H9 (cell line): Measurements from ENCODE around the gene SDK2. TPM values are rescaled to one million over a fixed set of nuclear protein-coding genes. Genes with fewer than 3 reads are reported as not detected.

ENCODE experiments used
- DNase-seq: peaks from one replicate; pipeline ENCODE4 v3.0.0-alpha.2; 2017
- H2AFZ ChIP-seq: one replicate; pipeline ENCODE4 v1.6.1; 2013; ENCODE audit warnings: mild to moderate bottlenecking, low read length, control low read depth, moderate library complexity
- H2AK5ac ChIP-seq: 2 replicates; pipeline ENCODE4 v1.6.1; 2013; ENCODE audit warnings: low read length, control low read depth, mixed read lengths; ENCODE audit not compliant: insufficient read length
- H2BK120ac ChIP-seq: one replicate; pipeline ENCODE4 v1.6.1; 2013; ENCODE audit warnings: low read depth, mild to moderate bottlenecking, low read length, control low read depth, inconsistent platforms; ENCODE audit not compliant: poor library complexity, severe bottlenecking
- H2BK12ac ChIP-seq: 2 replicates; pipeline ENCODE4 v1.6.1; 2013; ENCODE audit warnings: low read length, control low read depth, mixed read lengths, low read depth; ENCODE audit not compliant: insufficient read length
- H2BK15ac ChIP-seq: 2 replicates; pipeline ENCODE4 v1.6.1; 2013; ENCODE audit warnings: low read depth, low read length, control low read depth
- H2BK20ac ChIP-seq: one replicate; pipeline ENCODE4 v1.6.1; 2013; ENCODE audit warnings: low read depth, mild to moderate bottlenecking, low read length, control low read depth, inconsistent platforms; ENCODE audit not compliant: poor library complexity, severe bottlenecking
- H2BK5ac ChIP-seq: 2 replicates; pipeline ENCODE4 v1.6.1; 2013; ENCODE audit warnings: low read length, control low read depth, mixed read lengths; ENCODE audit not compliant: insufficient read length
- H3K14ac ChIP-seq: 2 replicates; pipeline ENCODE4 v1.6.1; 2013; ENCODE audit warnings: low read length, control low read depth; ENCODE audit not compliant: insufficient read depth
- H3K18ac ChIP-seq: 2 replicates; pipeline ENCODE4 v1.6.1; 2013; ENCODE audit warnings: low read depth, mild to moderate bottlenecking, mixed read lengths, low read length, control low read depth; ENCODE audit not compliant: insufficient read length
- H3K23ac ChIP-seq: 2 replicates; pipeline ENCODE4 v1.6.1; 2013; ENCODE audit warnings: low read length, control low read depth, mixed read lengths, low read depth; ENCODE audit not compliant: insufficient read length
- H3K23me2 ChIP-seq: 2 replicates; pipeline ENCODE4 v1.6.1; 2013; ENCODE audit warnings: low read depth, mild to moderate bottlenecking, mixed read lengths, low read length, control low read depth; ENCODE audit not compliant: insufficient read length, poor library complexity, severe bottlenecking
- H3K27ac ChIP-seq: 2 replicates; pipeline ENCODE4 v1.5.1; 2013; ENCODE audit warnings: low read length, control low read depth, mixed read lengths, low read depth; ENCODE audit not compliant: insufficient read length
- H3K27me3 ChIP-seq: 2 replicates; pipeline ENCODE4 v1.6.1; 2013; ENCODE audit warnings: low read length, control low read depth, inconsistent platforms; ENCODE audit not compliant: insufficient read depth
- H3K4ac ChIP-seq: 2 replicates; pipeline ENCODE4 v1.6.1; 2013; ENCODE audit warnings: low read depth, mild to moderate bottlenecking, control low read depth, inconsistent platforms, low read length, moderate library complexity
- H3K4me1 ChIP-seq: 2 replicates; pipeline ENCODE4 v1.6.1; 2013; ENCODE audit warnings: low read length, control low read depth, inconsistent platforms; ENCODE audit not compliant: insufficient read depth
- H3K4me2 ChIP-seq: 2 replicates; pipeline ENCODE4 v1.6.1; 2013; ENCODE audit warnings: low read length, control low read depth, mixed read lengths; ENCODE audit not compliant: insufficient read length, insufficient read depth
- H3K56ac ChIP-seq: 2 replicates; pipeline ENCODE4 v1.6.1; 2013; ENCODE audit warnings: low read depth, mild to moderate bottlenecking, mixed read lengths, low read length, control low read depth; ENCODE audit not compliant: insufficient read length
- H3K79me1 ChIP-seq: 2 replicates; pipeline ENCODE4 v1.6.1; 2013; ENCODE audit warnings: low read depth, mild to moderate bottlenecking, moderate library complexity, low read length, control low read depth, inconsistent platforms; ENCODE audit not compliant: insufficient read depth, poor library complexity, severe bottlenecking
- H3K79me2 ChIP-seq: 2 replicates; pipeline ENCODE4 v1.6.1; 2013; ENCODE audit warnings: low read length, control low read depth, inconsistent platforms; ENCODE audit not compliant: insufficient read depth
- H3K9ac ChIP-seq: 2 replicates; pipeline ENCODE4 v1.6.1; 2013; ENCODE audit warnings: low read length, control low read depth, mixed read lengths; ENCODE audit not compliant: insufficient read length; ENCODE audit errors: extremely low read depth
- H3K9me3 ChIP-seq: one replicate; pipeline ENCODE4 v1.6.1; 2013; ENCODE audit warnings: low read depth, low read length, inconsistent platforms; ENCODE audit not compliant: control insufficient read depth
- H3T11ph ChIP-seq: one replicate; pipeline ENCODE4 v1.6.1; 2013; ENCODE audit warnings: mild to moderate bottlenecking, low read length, control low read depth, inconsistent platforms
- H4K20me1 ChIP-seq: one replicate; pipeline ENCODE4 v1.6.1; 2013; ENCODE audit not compliant: control insufficient read depth, insufficient read length, insufficient read depth
- H4K5ac ChIP-seq: 2 replicates; pipeline ENCODE4 v1.6.1; 2013; ENCODE audit warnings: low read depth, mild to moderate bottlenecking, mixed read lengths, low read length, control low read depth; ENCODE audit not compliant: insufficient read length
- H4K8ac ChIP-seq: replicated peaks from 2 replicates; pipeline ENCODE4 v1.6.1; 2013; ENCODE audit warnings: low read length, control low read depth, mixed read lengths, low read depth; ENCODE audit not compliant: insufficient read length
- H4K91ac ChIP-seq: 2 replicates; pipeline ENCODE4 v1.6.1; 2013; ENCODE audit warnings: low read depth, mild to moderate bottlenecking, moderate library complexity, mixed read lengths, low read length, control low read depth; ENCODE audit not compliant: insufficient read length
- H3K27ac Mint-ChIP-seq, 3 experiments: 2 replicates in 2 of 3; 3 replicates in 1 of 3; pipeline ENCODE4 v1.8.0; 2020 to 2021; ENCODE audit warnings: mixed read lengths in 3 of 3, mild to moderate bottlenecking in 1 of 3, moderate library complexity in 1 of 3
- H3K27me3 Mint-ChIP-seq: 2 replicates; pipeline ENCODE4 v1.8.0; 2021; ENCODE audit warnings: low read depth, mild to moderate bottlenecking, moderate library complexity, mixed read lengths
- H3K36me3 Mint-ChIP-seq, 3 experiments: 2 replicates in 2 of 3; 3 replicates in 1 of 3; pipeline ENCODE4 v1.8.0; 2020 to 2021; ENCODE audit warnings: low read depth in 3 of 3, mixed read lengths in 3 of 3; ENCODE audit not compliant: insufficient read depth in 1 of 3
- H3K4me1 Mint-ChIP-seq, 2 experiments: 2 replicates each; pipeline ENCODE4 v1.8.0; 2020; ENCODE audit warnings: mixed read lengths in 2 of 2
- H3K4me3 Mint-ChIP-seq, 2 experiments: 2 replicates in 1 of 2; 3 replicates in 1 of 2; pipeline ENCODE4 v1.8.0; 2020 to 2021; ENCODE audit warnings: mild to moderate bottlenecking in 2 of 2, mixed read lengths in 2 of 2, moderate library complexity in 1 of 2
- H3K9me3 Mint-ChIP-seq, 2 experiments: 2 replicates in 1 of 2; 3 replicates in 1 of 2; pipeline ENCODE4 v1.8.0; 2020; ENCODE audit warnings: mild to moderate bottlenecking in 2 of 2, mixed read lengths in 2 of 2, moderate library complexity in 1 of 2
- CTCF ChIP-seq: fragments of 200-600 bp; sonication (generic); conservative IDR thresholded peaks from 3 replicates; pipeline ENCODE4 v1.8.0; 2021; ENCODE audit warnings: antibody characterized with exemption, mild to moderate bottlenecking
- WGBS: extraction: QIAGEN DNeasy Blood & Tissue Kit; methylation state at CpG from one replicate; pipeline ENCODE4 v1.1.7; 2013; ENCODE audit warnings: missing lambda C conversion rate, low lambda C conversion rate, mixed read lengths; ENCODE audit not compliant: insufficient read length; ENCODE audit errors: extremely low coverage; 5-methylcytosine and 5-hydroxymethylcytosine counted together
- total RNA-seq: library from RNA; stranded (reverse); gene quantifications from 2 replicates; pipeline ENCODE4 v1.2.1, GENCODE V29; 2021

Gene SDK2
- total RNA-seq, 1 experiment from 2014 or later = 9.1 TPM

DNA sequence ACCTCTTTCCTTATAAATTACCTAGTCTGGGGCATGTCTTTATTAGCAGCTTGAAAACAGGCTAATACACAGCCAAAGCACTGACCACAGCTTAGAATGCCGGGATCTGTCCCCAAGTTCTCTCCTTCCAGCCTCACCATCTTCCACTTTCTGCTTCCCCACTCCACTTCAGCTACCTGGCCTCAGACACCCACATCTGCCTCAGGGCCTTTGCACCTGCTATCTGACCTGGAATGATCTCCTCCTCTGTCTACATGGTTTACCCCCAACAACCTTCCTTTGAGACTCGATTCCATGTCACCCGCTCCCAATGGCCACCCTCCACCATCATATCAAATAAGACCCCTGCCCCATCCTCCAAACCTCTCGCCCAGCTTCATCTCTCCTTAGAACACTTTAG, 179.8 kb downstream of the SDK2 start:
- no peak overlapping the region for H4K91ac ChIP-seq
- no peak overlapping the region for H2BK120ac ChIP-seq
- WGBS = no CpG with 5 or more reads among the region's 4 CpGs
- H3K27ac Mint-ChIP-seq = no peak overlapping the region
- no peaks in the 10 kb centered on the region for H3K9me3 Mint-ChIP-seq
- DNase-seq = no peak
- no peaks in the 10 kb centered on the region for H4K20me1 ChIP-seq
- no peaks in the 10 kb centered on the region for H3K27me3 ChIP-seq
- no peak overlapping the region for H3K4me2 ChIP-seq
- no peak overlapping the region for H3K4ac ChIP-seq
- no peak overlapping the region for H3K18ac ChIP-seq
- H3K9ac ChIP-seq = no peak overlapping the region
- no peak overlapping the region for H2BK5ac ChIP-seq
- no peak overlapping the region for H2AFZ ChIP-seq
- no peak overlapping the region for H2BK15ac ChIP-seq
- no peak overlapping the region for H2BK12ac ChIP-seq
- no peaks in the 10 kb centered on the region for H3K79me2 ChIP-seq
- no peak overlapping the region for H2BK20ac ChIP-seq
- no peaks in the 10 kb centered on the region for H3K9me3 ChIP-seq
- H3K27me3 Mint-ChIP-seq = peaks cover 1% of the 10 kb centered on the region; the same call in 1 of the 2 replicates
- H2AK5ac ChIP-seq = no peak overlapping the region
- H3K36me3 Mint-ChIP-seq = no peaks in the 10 kb centered on the region; a peak in 1 of 7 replicates
- H4K8ac ChIP-seq = no peak overlapping the region
- no peak overlapping the region for H3K56ac ChIP-seq
- no peak overlapping the region for H3K14ac ChIP-seq
- H3K79me1 ChIP-seq = no peaks in the 10 kb centered on the region
- peaks cover 10 to 13% of the 10 kb centered on the region in 2 experiments for H3K4me1 Mint-ChIP-seq
- H4K5ac ChIP-seq = no peak overlapping the region
- H3K4me3 Mint-ChIP-seq = no peak overlapping the region; a peak in 1 of 5 replicates
- no peak overlapping the region for H3K23ac ChIP-seq
- H3K27ac ChIP-seq = no peak overlapping the region
- no peak overlapping the region for H3T11ph ChIP-seq
- no peak for TF ChIP-seq CTCF
- H3K23me2 ChIP-seq = no peaks in the 10 kb centered on the region
- H3K4me1 ChIP-seq = no peaks in the 10 kb centered on the region
